ENCODE results near the gene NDUFA7. TPM values are rescaled to one million over a fixed set of nuclear protein-coding genes. Genes with fewer than 3 reads are reported as not detected.
A peak's percentile ranks its signal among the peaks of the same experiment; 100 is the strongest.
"Not testable (repeated sequence)": the region's sequence is repeated elsewhere in the genome, so short reads cannot be mapped to it uniquely, and the experiment has no call there.

The NDUFA7 gene
- total and polyA plus RNA-seq, 11 donors: 74.5 to 393 (median 104) TPM

- ATAC-seq: peak in 1 of 4 donors; percentile 20
- 37 to 57% (median 50%) methylated on average over 10 of the region's 10 CpGs for WGBS, 4 donors
Measured at GRCh38 chr19:8352134-8352827, 31.1 kb upstream of the NDUFA7 start.

GRCh38 chr19:8349629-8350372, 28.6 kb upstream of the NDUFA7 start:
- not testable (repeated sequence) for H3K27me3 ChIP-seq, H3K9me3 ChIP-seq, H3K36me3 ChIP-seq, DNase-seq, H3K4me3 ChIP-seq, ATAC-seq
- H3K4me1 ChIP-seq: peaks cover 0 to 37% (median 10%) of the 10 kb centered on the region in 12 donors
- WGBS, 4 donors: 60 to 68% (median 63%) methylated on average over 8 of the region's 8 CpGs
- H3K27ac ChIP-seq: peak overlapping the region in 5 of 12 donors; percentile 15 to 35 (median 30)
- intact Hi-C loops (cut with DNase I): loop anchor here in 8 of 10 donors (5.0 to 10.0 kb wide), 7 partner anchors 48 to 235 kb away; partner anchors contain the start of genes MYO1F (in 4 of the 8) and MARCHF2 (in 1 of the 8)

More at GRCh38 chr19:8352134-8352827, 31.1 kb upstream of the NDUFA7 start:
- H3K4me3 ChIP-seq: peak overlapping the region in 6 of 12 donors; percentile 14 to 43 (median 24)
- peaks cover 0 to 46% (median 10%) of the 10 kb centered on the region in 12 donors for H3K4me1 ChIP-seq
- H3K27ac ChIP-seq: peak overlapping the region in 3 of 12 donors; percentile 5 to 50 (median 30)
- H3K36me3 ChIP-seq: no peaks in the 10 kb centered on the region
- H3K27me3 ChIP-seq: no peaks in the 10 kb centered on the region
- intact Hi-C loops (cut with DNase I): loop anchor here in 8 of 10 donors (5.0 to 10.0 kb wide), 7 partner anchors 45 to 233 kb away; partner anchors contain the start of genes MYO1F (in 4 of the 8) and MARCHF2 (in 1 of the 8)
- DNase-seq: no peak
- no peak for TF ChIP-seq POLR2A (IDR thresholded peaks at IDR 0.05)
- no peak for TF ChIP-seq CTCF (IDR thresholded peaks at IDR 0.05)
- H3K9me3 ChIP-seq: peaks cover 0 to 8% (median 2%) of the 10 kb centered on the region in 12 donors

GRCh38 chr19:8343483-8343844, 22.3 kb upstream of the NDUFA7 start:
- H3K27ac ChIP-seq: peak overlapping the region in 10 of 12 donors; percentile 44 to 99 (median 95)
- peaks cover 0 to 23% (median 0%) of the 10 kb centered on the region in 9 donors for H3K27me3 ChIP-seq
- intact Hi-C loops (cut with DNase I): no loop called here
- no peak for DNase-seq
- peaks cover 0 to 39% (median 19%) of the 10 kb centered on the region in 12 donors for H3K4me1 ChIP-seq
- H3K36me3 ChIP-seq: no peaks in the 10 kb centered on the region
- TF ChIP-seq CTCF (IDR thresholded peaks at IDR 0.05): peak in 1 of 12 donors; percentile 7
- no peak for TF ChIP-seq POLR2A (IDR thresholded peaks at IDR 0.05)
- no peaks in the 10 kb centered on the region for H3K9me3 ChIP-seq
- no peak for ATAC-seq
- WGBS, 4 donors: 34 to 41% (median 39%) methylated on average over 11 of the region's 11 CpGs
- peak overlapping the region in 11 of 12 donors; percentile 6 to 89 (median 70) for H3K4me3 ChIP-seq

GRCh38 chr19:8342684-8343482, 21.7 kb upstream of the NDUFA7 start, which contains the start of gene KANK3:
KANK3 (minus strand) TSS chr19:8343262; CDS start chr19:8337828, 5,434 bp downstream.
- intact Hi-C loops (cut with DNase I): no loop called here
- 4 to 8% (median 5%) methylated on average over 42 to 65 of the region's 65 CpGs for WGBS, 4 donors

More at GRCh38 chr19:8342684-8343482, 21.7 kb upstream of the NDUFA7 start, which contains the start of gene KANK3:
- Histone ChIP-seq H3K36me3 (no peaks in the 10 kb centered on the region), H3K27ac (peak within 1 kb of the TSS; percentile 86 to 100 (median 96)), H3K4me3 (peak within 1 kb of the TSS; percentile 55 to 89 (median 70)), H3K9me3 (no peaks in the 10 kb centered on the region), H3K4me1 (peaks cover 0 to 43% (median 23%) of the 10 kb centered on the region in 12 donors), H3K27me3 (peaks cover 0 to 23% (median 0%) of the 10 kb centered on the region in 9 donors)
- peak; percentile 97 to 99 (median 99) for DNase-seq
- peak in 1 of 2 donors; percentile 95 for TF ChIP-seq POLR2A (IDR thresholded peaks at IDR 0.05)
- TF ChIP-seq CTCF (IDR thresholded peaks at IDR 0.05): peak in 1 of 12 donors; percentile 10
- peak; percentile 93 to 97 (median 95) for ATAC-seq

All from heart left ventricle (tissue), 16 donors.